ENCODE results near the gene LSM12.

DNA sequence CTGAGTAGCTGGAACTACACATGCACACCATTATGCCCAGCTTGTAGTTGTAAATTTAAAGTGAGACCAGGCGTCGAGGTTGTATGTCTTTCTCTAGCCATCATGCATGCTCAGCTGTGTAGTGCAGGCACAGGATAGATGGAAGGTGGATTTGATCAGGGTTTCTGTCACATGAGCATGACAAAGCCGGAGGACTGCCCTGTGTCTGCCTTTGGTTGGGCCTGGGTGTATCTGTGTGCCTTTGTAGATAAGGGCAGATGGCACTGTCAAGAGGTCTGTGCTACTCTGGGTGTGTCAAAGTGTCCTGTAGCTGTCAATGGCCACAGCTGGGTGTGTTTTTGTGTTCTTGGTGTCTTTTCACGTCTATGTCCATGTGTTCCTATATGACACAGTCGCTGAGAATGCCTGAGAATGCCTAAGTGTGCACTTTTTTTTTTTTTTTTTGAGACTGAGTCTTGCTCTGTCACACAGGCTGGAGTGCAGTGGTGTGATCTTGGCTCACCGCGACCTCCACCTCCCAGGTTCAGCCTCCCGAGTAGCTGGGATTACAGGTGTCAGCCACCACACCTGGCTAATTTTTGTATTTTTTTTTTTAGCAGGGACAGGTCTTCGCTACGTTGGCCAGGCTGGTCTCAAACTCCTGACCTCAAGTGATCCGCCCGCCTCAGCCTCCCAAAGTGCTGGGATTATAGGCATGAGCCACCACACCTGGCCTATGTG lies 66.2 kb downstream of the LSM12 start:
- TF ChIP-seq CTCF (IDR thresholded peaks at IDR 0.05) (no peak), POLR2A (IDR thresholded peaks at IDR 0.05) (no peak)
